ENCODE measurements around the gene SNX8. TPM values are rescaled to one million over a fixed set of nuclear protein-coding genes. Genes with fewer than 3 reads are reported as not detected.
A peak's percentile ranks its signal among the peaks of the same experiment; 100 is the strongest.

The SNX8 gene
- total and polyA plus RNA-seq, 2 donors (not counting 3 experiments of a cell fraction or from before 2014, with no cell fraction given), result 24.5 to 50.3 TPM

DNA sequence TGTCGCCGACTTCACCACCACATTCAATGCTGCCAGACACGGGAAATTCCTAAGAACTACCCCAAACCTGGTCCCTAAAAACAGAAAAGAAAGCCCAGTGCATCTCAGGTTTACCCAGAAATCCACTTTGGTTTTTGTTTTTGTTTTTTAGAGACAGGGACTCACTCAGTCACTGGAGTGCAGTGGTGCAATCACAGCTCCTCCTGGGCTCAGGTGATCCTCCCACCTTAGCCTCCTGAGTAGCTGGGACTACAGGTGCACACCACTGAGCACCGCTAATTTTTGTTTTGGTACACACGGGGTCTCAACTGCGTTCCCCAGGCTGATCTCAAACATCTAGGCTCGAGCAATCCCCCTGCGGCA is 104.3 kb downstream of the SNX8 start:
- no peaks in the 10 kb centered on the region for H3K9me1 ChIP-seq (replicated peaks; ENCODE audit: control insufficient read depth, extremely low read depth, insufficient read depth, low read length)
- H3K27ac ChIP-seq (ENCODE audit: insufficient read depth, low read depth, low read length), result no peak overlapping the region
- intact Hi-C loops (cut with micrococcal nuclease) (loop anchor here (1.0 to 2.0 kb wide), 3 partner anchors 105 to 631 kb away; no protein-coding TSS in a partner anchor), dilution Hi-C loops (cut with MboI; ENCODE audit: extremely low pct_ligation_motif_present, low sequenced_read_pairs) (no loop called here)
- H3K79me2 ChIP-seq (ENCODE audit: control insufficient read depth, insufficient read depth, low read length), result no peaks in the 10 kb centered on the region
- CTCF ChIA-PET, result interaction anchor here (0.6 to 3.3 kb wide), 19 partner anchors 9 to 636 kb away, joined by 3 to 36 read pairs (median 5); no protein-coding TSS in a partner anchor
- peaks cover 3 to 21% of the 10 kb centered on the region in 2 experiments for H3K36me3 ChIP-seq (ENCODE audit: control insufficient read depth in 2 of 2, extremely low read depth in 1 of 2, insufficient read depth in 2 of 2, low read length in 2 of 2)
- TF ChIP-seq FOS (IDR thresholded peaks at IDR 0.05; ENCODE audit: borderline replicate concordance, insufficient read depth, low read length) (no peak), POLR2A (IDR thresholded peaks at IDR 0.05; ENCODE audit: low read depth, low read length) (no peak), POLR2AphosphoS5 (IDR thresholded peaks at IDR 0.05; ENCODE audit: insufficient read depth, low read depth, low read length) (no peak)
- FAIRE-seq (no peak), DNase-seq (ENCODE audit: low read depth, low spot score) (no peak)
- H3K9me3 ChIP-seq (replicated peaks; ENCODE audit: control insufficient read depth, insufficient read depth, low read length), result no peaks in the 10 kb centered on the region
- no peak overlapping the region for H3K4me3 ChIP-seq (replicated peaks in 1 of 3; ENCODE audit: insufficient read depth in 1 of 3, low read depth in 1 of 3, low read length in 3 of 3)
- no peaks in the 10 kb centered on the region for H3K4me1 ChIP-seq (ENCODE audit: control insufficient read depth, extremely low read depth, insufficient read depth, low read length)
- POLR2A ChIA-PET, result no interaction called here
- no peaks in the 10 kb centered on the region for H3K27me3 ChIP-seq (ENCODE audit: control insufficient read depth in 2 of 2, insufficient read depth in 2 of 2, low read length in 2 of 2)
- no peak overlapping the region for H2AFZ ChIP-seq (ENCODE audit: low read depth, low read length)
- H3K4me2 ChIP-seq (ENCODE audit: insufficient read depth, low read length), result no peak overlapping the region
- H4K20me1 ChIP-seq (replicated peaks; ENCODE audit: control insufficient read depth, extremely low read depth, insufficient read depth, low read length), result no peaks in the 10 kb centered on the region
- BruUV-seq (replicated peaks), result no TSS peak
- no peak overlapping the region for H3K9ac ChIP-seq (replicated peaks; ENCODE audit: extremely low read depth, insufficient read depth, low read length)

GRCh38 chr7:2209146-2209960 is 104.9 kb downstream of the SNX8 start:
- dilution Hi-C loops (cut with MboI; ENCODE audit: extremely low pct_ligation_motif_present, low sequenced_read_pairs) (no loop called here), intact Hi-C loops (cut with micrococcal nuclease) (loop anchor here (1.0 to 2.0 kb wide), 3 partner anchors 105 to 630 kb away; no protein-coding TSS in a partner anchor)
- CTCF ChIA-PET, result interaction anchor here (0.6 to 3.3 kb wide), 23 partner anchors 9 to 653 kb away, joined by 3 to 36 read pairs (median 4); partner anchors contain the start of gene TMEM184A
- H2AFZ ChIP-seq (ENCODE audit: low read depth, low read length), result no peak overlapping the region
- FAIRE-seq (peak; percentile 57), DNase-seq (ENCODE audit: low read depth, low spot score) (peak; percentile 55)
- H3K9me3 ChIP-seq (replicated peaks; ENCODE audit: control insufficient read depth, insufficient read depth, low read length), result no peaks in the 10 kb centered on the region
- no peak overlapping the region for H3K27ac ChIP-seq (ENCODE audit: insufficient read depth, low read depth, low read length)
- H3K79me2 ChIP-seq (ENCODE audit: control insufficient read depth, insufficient read depth, low read length), result no peaks in the 10 kb centered on the region
- H3K27me3 ChIP-seq (ENCODE audit: control insufficient read depth in 2 of 2, insufficient read depth in 2 of 2, low read length in 2 of 2), result no peaks in the 10 kb centered on the region
- peaks cover 3 to 17% of the 10 kb centered on the region in 2 experiments for H3K36me3 ChIP-seq (ENCODE audit: control insufficient read depth in 2 of 2, extremely low read depth in 1 of 2, insufficient read depth in 2 of 2, low read length in 2 of 2)
- H3K4me2 ChIP-seq (ENCODE audit: insufficient read depth, low read length), result no peak overlapping the region
- TF ChIP-seq POLR2A (IDR thresholded peaks at IDR 0.05; ENCODE audit: low read depth, low read length), result no peak
- TF ChIP-seq, protein P1, sequence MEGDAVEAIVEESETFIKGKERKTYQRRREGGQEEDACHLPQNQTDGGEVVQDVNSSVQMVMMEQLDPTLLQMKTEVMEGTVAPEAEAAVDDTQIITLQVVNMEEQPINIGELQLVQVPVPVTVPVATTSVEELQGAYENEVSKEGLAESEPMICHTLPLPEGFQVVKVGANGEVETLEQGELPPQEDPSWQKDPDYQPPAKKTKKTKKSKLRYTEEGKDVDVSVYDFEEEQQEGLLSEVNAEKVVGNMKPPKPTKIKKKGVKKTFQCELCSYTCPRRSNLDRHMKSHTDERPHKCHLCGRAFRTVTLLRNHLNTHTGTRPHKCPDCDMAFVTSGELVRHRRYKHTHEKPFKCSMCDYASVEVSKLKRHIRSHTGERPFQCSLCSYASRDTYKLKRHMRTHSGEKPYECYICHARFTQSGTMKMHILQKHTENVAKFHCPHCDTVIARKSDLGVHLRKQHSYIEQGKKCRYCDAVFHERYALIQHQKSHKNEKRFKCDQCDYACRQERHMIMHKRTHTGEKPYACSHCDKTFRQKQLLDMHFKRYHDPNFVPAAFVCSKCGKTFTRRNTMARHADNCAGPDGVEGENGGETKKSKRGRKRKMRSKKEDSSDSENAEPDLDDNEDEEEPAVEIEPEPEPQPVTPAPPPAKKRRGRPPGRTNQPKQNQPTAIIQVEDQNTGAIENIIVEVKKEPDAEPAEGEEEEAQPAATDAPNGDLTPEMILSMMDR (IDR thresholded peaks at IDR 0.05; ENCODE audit: extremely low read depth in 1 of 2, insufficient read depth in 1 of 2, low read depth in 1 of 2, low read length in 2 of 2), result peak; percentile 69 to 93
- H3K9ac ChIP-seq (replicated peaks; ENCODE audit: extremely low read depth, insufficient read depth, low read length), result no peak overlapping the region
- H4K20me1 ChIP-seq (replicated peaks; ENCODE audit: control insufficient read depth, extremely low read depth, insufficient read depth, low read length), result no peaks in the 10 kb centered on the region
- BruUV-seq (replicated peaks), result no TSS peak
- H3K4me3 ChIP-seq (replicated peaks in 1 of 3; ENCODE audit: insufficient read depth in 1 of 3, low read depth in 1 of 3, low read length in 3 of 3), result no peak overlapping the region
- POLR2A ChIA-PET, result no interaction called here
- H3K4me1 ChIP-seq (ENCODE audit: control insufficient read depth, extremely low read depth, insufficient read depth, low read length), result no peaks in the 10 kb centered on the region
- no peaks in the 10 kb centered on the region for H3K9me1 ChIP-seq (replicated peaks; ENCODE audit: control insufficient read depth, extremely low read depth, insufficient read depth, low read length)

Data from endothelial cell of umbilical vein (primary cell).